ENCODE results near the gene MBD3L4. TPM values are rescaled to one million over a fixed set of nuclear protein-coding genes. Genes with fewer than 3 reads are reported as not detected.
"Not testable (repeated sequence)": the region's sequence is repeated elsewhere in the genome, so short reads cannot be mapped to it uniquely, and the experiment has no call there.

Gene MBD3L4
- total RNA-seq, 2 experiments from 2014 or later = not detected

GRCh38 chr19:7054635-7055368, 14.8 kb upstream of the MBD3L4 start:
- POLR2A ChIA-PET, CTCF ChIA-PET: not testable (repeated sequence)

GRCh38 chr19:7052896-7053295, 12.9 kb upstream of the MBD3L4 start:
- POLR2A ChIA-PET, CTCF ChIA-PET: not testable (repeated sequence)

- POLR2A ChIA-PET, CTCF ChIA-PET: not testable (repeated sequence)
Measured at GRCh38 chr19:7051421-7051820, 11.4 kb upstream of the MBD3L4 start.

- POLR2A ChIA-PET, CTCF ChIA-PET: not testable (repeated sequence)
Measured at GRCh38 chr19:7049021-7049420, 9.0 kb upstream of the MBD3L4 start, which contains the start of gene MBD3L2. MBD3L2 (plus strand) TSS chr19:7049321; CDS start chr19:7049374, 53 bp downstream.

GRCh38 chr19:7041563-7041962, 1.6 kb upstream of the MBD3L4 start:
- CTCF ChIA-PET, POLR2A ChIA-PET: not testable (repeated sequence)

- CTCF ChIA-PET, POLR2A ChIA-PET: not testable (repeated sequence)
Measured at GRCh38 chr19:7030278-7030677, 9.7 kb downstream of the MBD3L4 start, which contains the start of gene MBD3L5. MBD3L5 (plus strand) TSS chr19:7030578; CDS start chr19:7030612, 34 bp downstream.

- CTCF ChIA-PET, POLR2A ChIA-PET: not testable (repeated sequence)
Measured at GRCh38 chr19:7028790-7029189, 11.2 kb downstream of the MBD3L4 start.

- CTCF ChIA-PET, POLR2A ChIA-PET: not testable (repeated sequence)
Measured at GRCh38 chr19:7021331-7021730, 18.6 kb downstream of the MBD3L4 start, which contains the start of gene MBD3L2B. MBD3L2B (minus strand) TSS chr19:7021431; CDS start chr19:7021397, 34 bp downstream.

- ChIA-PET POLR2A (no interaction called here), CTCF (no interaction called here)
Measured at GRCh38 chr19:7018828-7019227, 21.2 kb downstream of the MBD3L4 start.

- ChIA-PET POLR2A (no interaction called here), CTCF (no interaction called here)
Measured at GRCh38 chr19:7013678-7014077, 26.3 kb downstream of the MBD3L4 start.

- POLR2A ChIA-PET = no interaction called here
Measured at GRCh38 chr19:7010722-7011593, 29.0 kb downstream of the MBD3L4 start.

GRCh38 chr19:7007859-7008258, 32.1 kb downstream of the MBD3L4 start:
- POLR2A ChIA-PET = no interaction called here
- CTCF ChIA-PET = no interaction called here

More at GRCh38 chr19:7010722-7011593, 29.0 kb downstream of the MBD3L4 start:
- CTCF ChIA-PET = no interaction called here

- CTCF ChIA-PET = no interaction called here
- POLR2A ChIA-PET = no interaction called here
Measured at GRCh38 chr19:7006135-7006704, 33.8 kb downstream of the MBD3L4 start.

GRCh38 chr19:7004313-7004931, 35.6 kb downstream of the MBD3L4 start:
- CTCF ChIA-PET = no interaction called here
- POLR2A ChIA-PET = no interaction called here

GRCh38 chr19:7000816-7001215, 39.2 kb downstream of the MBD3L4 start:
- CTCF ChIA-PET = no interaction called here
- POLR2A ChIA-PET = no interaction called here

GRCh38 chr19:7000333-7000732, 39.6 kb downstream of the MBD3L4 start:
- POLR2A ChIA-PET = no interaction called here
- CTCF ChIA-PET = interaction anchor here (1.4 kb wide), 1 partner anchor 20 kb away, joined by 3 read pairs; no protein-coding TSS in a partner anchor

GRCh38 chr19:6999933-7000332, 40.0 kb downstream of the MBD3L4 start:
- ChIA-PET CTCF (interaction anchor here (1.4 kb wide), 1 partner anchor 19 kb away, joined by 3 read pairs; no protein-coding TSS in a partner anchor), POLR2A (no interaction called here)

- ChIA-PET POLR2A (no interaction called here), CTCF (no interaction called here)
Measured at GRCh38 chr19:6997679-6998445, 42.1 kb downstream of the MBD3L4 start.

GRCh38 chr19:6996810-6997209, 43.2 kb downstream of the MBD3L4 start:
- ChIA-PET CTCF (no interaction called here), POLR2A (no interaction called here)
